Immature natural killer cell (primary cell): ENCODE data around the gene ZNF277. TPM values are rescaled to one million over a fixed set of nuclear protein-coding genes. Genes with fewer than 3 reads are reported as not detected.
"Not testable (repeated sequence)": the region's sequence is repeated elsewhere in the genome, so short reads cannot be mapped to it uniquely, and the experiment has no call there.

Source experiments
- DNase-seq, 3 donors: peaks; one replicate each; pipeline ENCODE4 v3.0.0; 2022; ENCODE audit warnings: mixed read lengths in 1 of 3
- H3K27ac Mint-ChIP-seq, 6 donors: one replicate each; pipeline ENCODE4 v1.8.0; 2020; ENCODE audit warnings: mixed read lengths in 6 of 6, mild to moderate bottlenecking in 5 of 6, inconsistent platforms in 4 of 6, moderate library complexity in 3 of 6
- H3K27me3 Mint-ChIP-seq, 3 donors: one replicate each; pipeline ENCODE4 v1.8.0; 2020 to 2021; ENCODE audit warnings: low read depth in 3 of 3, mild to moderate bottlenecking in 3 of 3, mixed read lengths in 3 of 3, moderate library complexity in 3 of 3, inconsistent platforms in 1 of 3
- H3K36me3 Mint-ChIP-seq, 3 donors: one replicate each; pipeline ENCODE4 v1.8.0; 2020; ENCODE audit warnings: mixed read lengths in 3 of 3, inconsistent platforms in 2 of 3, mild to moderate bottlenecking in 2 of 3
- H3K4me1 Mint-ChIP-seq, 2 donors: one replicate each; pipeline ENCODE4 v1.8.0; 2020; ENCODE audit warnings: inconsistent platforms in 2 of 2, mild to moderate bottlenecking in 2 of 2, mixed read lengths in 2 of 2, moderate library complexity in 1 of 2
- H3K4me3 Mint-ChIP-seq, 5 donors: one replicate each; pipeline ENCODE4 v1.8.0; 2020; ENCODE audit warnings: mild to moderate bottlenecking in 5 of 5, mixed read lengths in 5 of 5, inconsistent platforms in 3 of 5, moderate library complexity in 3 of 5
- H3K9me3 Mint-ChIP-seq, 6 donors: one replicate each; pipeline ENCODE4 v1.8.0; 2020; ENCODE audit warnings: mild to moderate bottlenecking in 6 of 6, mixed read lengths in 6 of 6, inconsistent platforms in 4 of 6, moderate library complexity in 3 of 6
- polyA plus RNA-seq, 3 donors: library from polyadenylated mRNA; unstranded; fragments of 300-500 nt; fragmentation: Illumina TruSeq; gene quantifications; one replicate each; pipeline ENCODE4 v1.2.3, GENCODE V29; 2021

Gene ZNF277
- polyA plus RNA-seq, 3 donors from 2014 or later, result 8.3 to 17.7 (median 15.5) TPM

GRCh38 chr7:112306903-112307302, 100.4 kb downstream of the ZNF277 start:
- no peak overlapping the region for H3K27ac Mint-ChIP-seq

GRCh38 chr7:112307506-112307905, 101.0 kb downstream of the ZNF277 start:
- peaks cover 23 to 33% (median 24%) of the 10 kb centered on the region in 3 donors for H3K36me3 Mint-ChIP-seq
- no peak overlapping the region for H3K27ac Mint-ChIP-seq
- no peak overlapping the region for H3K4me3 Mint-ChIP-seq
- no peaks in the 10 kb centered on the region for H3K9me3 Mint-ChIP-seq
- DNase-seq, result no peak
- peaks cover 8 to 11% of the 10 kb centered on the region in 2 donors for H3K4me1 Mint-ChIP-seq
- H3K27me3 Mint-ChIP-seq, result no peaks in the 10 kb centered on the region

More at GRCh38 chr7:112306903-112307302, 100.4 kb downstream of the ZNF277 start:
- Mint-ChIP-seq H3K4me1 (peaks cover 14 to 17% of the 10 kb centered on the region in 2 donors), H3K9me3 (no peaks in the 10 kb centered on the region), H3K36me3 (peaks cover 24 to 30% (median 26%) of the 10 kb centered on the region in 3 donors), H3K27me3 (no peaks in the 10 kb centered on the region), H3K4me3 (no peak overlapping the region)
- no peak for DNase-seq

GRCh38 chr7:112308974-112309373, 102.5 kb downstream of the ZNF277 start:
- Mint-ChIP-seq H3K36me3 (peaks cover 26 to 35% (median 27%) of the 10 kb centered on the region in 3 donors), H3K27me3 (no peaks in the 10 kb centered on the region), H3K9me3 (no peaks in the 10 kb centered on the region), H3K4me1 (no peaks in the 10 kb centered on the region), H3K27ac (no peak overlapping the region), H3K4me3 (no peak overlapping the region)
- no peak for DNase-seq

GRCh38 chr7:112316803-112317202, 110.3 kb downstream of the ZNF277 start:
- H3K9me3 Mint-ChIP-seq, H3K27ac Mint-ChIP-seq, H3K4me1 Mint-ChIP-seq, DNase-seq, H3K4me3 Mint-ChIP-seq, H3K27me3 Mint-ChIP-seq: not testable (repeated sequence)
- peaks cover 39 to 55% (median 47%) of the 10 kb centered on the region in 3 donors for H3K36me3 Mint-ChIP-seq

- H3K4me3 Mint-ChIP-seq, result no peak overlapping the region
- H3K36me3 Mint-ChIP-seq, result peaks cover 43 to 54% (median 52%) of the 10 kb centered on the region in 3 donors
- no peak overlapping the region for H3K27ac Mint-ChIP-seq
- no peaks in the 10 kb centered on the region for H3K4me1 Mint-ChIP-seq
- H3K27me3 Mint-ChIP-seq, result peaks cover 0 to 2% (median 0%) of the 10 kb centered on the region in 3 donors
- DNase-seq, result no peak
- H3K9me3 Mint-ChIP-seq, result peaks cover 0 to 9% (median 0%) of the 10 kb centered on the region in 6 donors
Measured at GRCh38 chr7:112322070-112322469, 115.6 kb downstream of the ZNF277 start.

GRCh38 chr7:112327566-112327965, 121.1 kb downstream of the ZNF277 start:
- Mint-ChIP-seq H3K4me3 (no peak overlapping the region), H3K4me1 (no peaks in the 10 kb centered on the region), H3K36me3 (peaks cover 37 to 44% (median 44%) of the 10 kb centered on the region in 3 donors), H3K9me3 (no peaks in the 10 kb centered on the region), H3K27ac (no peak overlapping the region), H3K27me3 (peaks cover 0 to 2% (median 0%) of the 10 kb centered on the region in 3 donors)
- DNase-seq, result no peak

- H3K4me1 Mint-ChIP-seq, result no peaks in the 10 kb centered on the region
- no peak overlapping the region for H3K27ac Mint-ChIP-seq
- peaks cover 32 to 48% (median 44%) of the 10 kb centered on the region in 3 donors for H3K36me3 Mint-ChIP-seq
- peaks cover 0 to 2% (median 0%) of the 10 kb centered on the region in 3 donors for H3K27me3 Mint-ChIP-seq
- no peak overlapping the region for H3K4me3 Mint-ChIP-seq
- no peak for DNase-seq
- H3K9me3 Mint-ChIP-seq, result no peaks in the 10 kb centered on the region
Measured at GRCh38 chr7:112331492-112331891, 125.0 kb downstream of the ZNF277 start.

- H3K27me3 Mint-ChIP-seq, result peaks cover 0 to 2% (median 0%) of the 10 kb centered on the region in 3 donors
- H3K36me3 Mint-ChIP-seq, result peaks cover 43 to 64% (median 52%) of the 10 kb centered on the region in 3 donors
- H3K27ac Mint-ChIP-seq, result no peak overlapping the region
- no peak overlapping the region for H3K4me3 Mint-ChIP-seq
- no peaks in the 10 kb centered on the region for H3K9me3 Mint-ChIP-seq
- DNase-seq, result no peak
- no peaks in the 10 kb centered on the region for H3K4me1 Mint-ChIP-seq
Measured at GRCh38 chr7:112334366-112334765, 127.9 kb downstream of the ZNF277 start.

- Mint-ChIP-seq H3K9me3 (no peaks in the 10 kb centered on the region), H3K36me3 (peaks cover 31 to 58% (median 46%) of the 10 kb centered on the region in 3 donors), H3K4me1 (no peaks in the 10 kb centered on the region), H3K27ac (no peak overlapping the region), H3K27me3 (no peaks in the 10 kb centered on the region), H3K4me3 (no peak overlapping the region)
- DNase-seq, result no peak
Measured at GRCh38 chr7:112336261-112336660, 129.8 kb downstream of the ZNF277 start.

GRCh38 chr7:112336936-112337576, 130.6 kb downstream of the ZNF277 start:
- no peaks in the 10 kb centered on the region for H3K4me1 Mint-ChIP-seq
- H3K27ac Mint-ChIP-seq, result no peak overlapping the region
- H3K9me3 Mint-ChIP-seq, result no peaks in the 10 kb centered on the region
- no peak overlapping the region for H3K4me3 Mint-ChIP-seq
- no peaks in the 10 kb centered on the region for H3K27me3 Mint-ChIP-seq
- DNase-seq, result no peak
- H3K36me3 Mint-ChIP-seq, result peaks cover 31 to 66% (median 40%) of the 10 kb centered on the region in 3 donors

- Mint-ChIP-seq H3K27me3 (no peaks in the 10 kb centered on the region), H3K27ac (no peak overlapping the region), H3K36me3 (peaks cover 36 to 69% (median 46%) of the 10 kb centered on the region in 3 donors), H3K4me3 (no peak overlapping the region), H3K4me1 (no peaks in the 10 kb centered on the region), H3K9me3 (no peaks in the 10 kb centered on the region)
- DNase-seq, result no peak
Measured at GRCh38 chr7:112337892-112338291, 131.4 kb downstream of the ZNF277 start.

GRCh38 chr7:112338786-112339185, 132.3 kb downstream of the ZNF277 start:
- H3K4me3 Mint-ChIP-seq, result no peak overlapping the region
- H3K27me3 Mint-ChIP-seq, result no peaks in the 10 kb centered on the region
- H3K9me3 Mint-ChIP-seq, result no peaks in the 10 kb centered on the region
- peaks cover 37 to 76% (median 52%) of the 10 kb centered on the region in 3 donors for H3K36me3 Mint-ChIP-seq
- no peak overlapping the region for H3K27ac Mint-ChIP-seq
- H3K4me1 Mint-ChIP-seq, result no peaks in the 10 kb centered on the region
- DNase-seq, result no peak

- no peak for DNase-seq
- Mint-ChIP-seq H3K9me3 (peaks cover 0 to 1% (median 0%) of the 10 kb centered on the region in 6 donors), H3K36me3 (peaks cover 48 to 74% (median 54%) of the 10 kb centered on the region in 3 donors), H3K4me3 (no peak overlapping the region), H3K4me1 (no peaks in the 10 kb centered on the region), H3K27ac (no peak overlapping the region), H3K27me3 (no peaks in the 10 kb centered on the region)
Measured at GRCh38 chr7:112341464-112341863, 135.0 kb downstream of the ZNF277 start.

GRCh38 chr7:112346381-112347060, 140.0 kb downstream of the ZNF277 start:
- H3K9me3 Mint-ChIP-seq, result peaks cover 0 to 1% (median 0%) of the 10 kb centered on the region in 6 donors
- no peak for DNase-seq
- H3K4me1 Mint-ChIP-seq, result no peaks in the 10 kb centered on the region
- H3K4me3 Mint-ChIP-seq, result no peak overlapping the region
- H3K27me3 Mint-ChIP-seq, result peaks cover 0 to 2% (median 0%) of the 10 kb centered on the region in 3 donors
- H3K36me3 Mint-ChIP-seq, result peaks cover 32 to 58% (median 51%) of the 10 kb centered on the region in 3 donors
- H3K27ac Mint-ChIP-seq, result no peak overlapping the region
